RWPE2 (cell line): ENCODE data around the gene HDAC9.

Experiments used
- ATAC-seq: fragments of 200-7000 bp; cut with Tn5 transposase; 3 replicates; pipeline ENCODE4 v1.9.1; 2021; ENCODE audit warnings: low read depth
- DNase-seq: peaks from one replicate; pipeline ENCODE4 v3.0.0-alpha.2; 2020; ENCODE audit warnings: low spot score
- H3K27ac ChIP-seq: fragments of 450-650 bp; 2 replicates; pipeline ENCODE4 v1.5.1; 2017; ENCODE audit warnings: mild to moderate bottlenecking; ENCODE audit not compliant: poor library complexity, severe bottlenecking
- H3K27me3 ChIP-seq: fragments of 250-450 bp; sonication (Bioruptor Pico); 2 replicates; pipeline ENCODE4 v1.5.1; 2021; ENCODE audit warnings: mild to moderate bottlenecking, moderate library complexity; ENCODE audit not compliant: insufficient read depth, poor library complexity, severe bottlenecking
- H3K36me3 ChIP-seq: fragments of 250-450 bp; sonication (Bioruptor Pico); 2 replicates; pipeline ENCODE4 v1.5.1; 2020; ENCODE audit warnings: low read depth, mild to moderate bottlenecking, moderate library complexity
- H3K4me1 ChIP-seq: fragments of 250-450 bp; sonication (Bioruptor Pico); 2 replicates; pipeline ENCODE4 v1.5.1; 2021; ENCODE audit warnings: mild to moderate bottlenecking, moderate library complexity; ENCODE audit not compliant: insufficient read depth, poor library complexity, severe bottlenecking
- H3K4me3 ChIP-seq: fragments of 250-450 bp; sonication (Bioruptor Pico); 2 replicates; pipeline ENCODE4 v1.5.1; 2021; ENCODE audit warnings: mild to moderate bottlenecking, moderate library complexity; ENCODE audit not compliant: severe bottlenecking
- H3K9me3 ChIP-seq: fragments of 250-450 bp; sonication (Bioruptor Pico); 2 replicates; pipeline ENCODE4 v1.5.1; 2021; ENCODE audit warnings: mild to moderate bottlenecking, moderate library complexity; ENCODE audit not compliant: severe bottlenecking
- TF ChIP-seq, protein P1 (sequence below): fragments of 450-650 bp; IDR thresholded peaks from one replicate; pipeline ENCODE4 v1.5.1; 2017; ENCODE audit warnings: mild to moderate bottlenecking, moderate library complexity; ENCODE audit not compliant: poor library complexity, severe bottlenecking

HDAC9 gene

DNA sequence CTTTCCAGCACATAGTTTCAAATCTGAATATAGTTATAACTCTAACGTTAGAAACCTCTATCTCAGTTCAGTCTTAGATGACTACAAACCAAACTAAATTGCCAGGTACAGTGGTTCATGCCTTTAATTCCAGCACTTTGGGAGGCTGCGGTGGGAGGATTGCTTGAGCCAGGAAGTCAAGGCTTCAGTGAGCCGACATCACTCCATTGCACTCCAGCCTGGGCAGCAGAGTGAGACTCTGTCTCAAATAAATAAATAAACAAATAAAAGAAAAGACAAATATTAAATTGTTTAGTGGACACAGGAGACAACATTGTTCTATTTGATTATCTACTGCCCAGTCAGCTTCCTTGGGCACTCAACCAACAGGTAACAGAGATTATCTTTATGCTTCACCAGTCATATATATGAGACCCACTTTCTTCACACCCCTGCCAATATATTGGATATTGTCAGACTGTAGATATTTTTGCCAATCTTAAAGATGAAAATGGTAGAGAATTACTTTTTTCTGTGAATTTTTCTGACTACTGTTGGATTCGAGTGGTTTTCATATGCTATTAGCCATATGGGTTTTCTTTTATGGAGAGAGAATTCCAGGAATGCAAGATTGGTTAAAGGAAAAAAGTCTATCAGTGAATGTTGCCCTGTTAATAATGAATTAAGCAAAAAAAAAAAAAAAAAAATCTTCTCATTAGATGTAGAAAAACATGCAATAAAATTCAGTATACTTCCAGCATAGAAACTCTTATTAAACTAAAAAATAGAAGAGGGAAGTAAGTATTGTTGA is 16.0 kb downstream of the HDAC9 start:
- Histone ChIP-seq H3K36me3 (no peaks in the 10 kb centered on the region), H3K9me3 (no peaks in the 10 kb centered on the region), H3K4me1 (peaks cover 23% of the 10 kb centered on the region), H3K4me3 (no peak overlapping the region), H3K27ac (no peak overlapping the region), H3K27me3 (no peaks in the 10 kb centered on the region)
- TF ChIP-seq, protein P1, sequence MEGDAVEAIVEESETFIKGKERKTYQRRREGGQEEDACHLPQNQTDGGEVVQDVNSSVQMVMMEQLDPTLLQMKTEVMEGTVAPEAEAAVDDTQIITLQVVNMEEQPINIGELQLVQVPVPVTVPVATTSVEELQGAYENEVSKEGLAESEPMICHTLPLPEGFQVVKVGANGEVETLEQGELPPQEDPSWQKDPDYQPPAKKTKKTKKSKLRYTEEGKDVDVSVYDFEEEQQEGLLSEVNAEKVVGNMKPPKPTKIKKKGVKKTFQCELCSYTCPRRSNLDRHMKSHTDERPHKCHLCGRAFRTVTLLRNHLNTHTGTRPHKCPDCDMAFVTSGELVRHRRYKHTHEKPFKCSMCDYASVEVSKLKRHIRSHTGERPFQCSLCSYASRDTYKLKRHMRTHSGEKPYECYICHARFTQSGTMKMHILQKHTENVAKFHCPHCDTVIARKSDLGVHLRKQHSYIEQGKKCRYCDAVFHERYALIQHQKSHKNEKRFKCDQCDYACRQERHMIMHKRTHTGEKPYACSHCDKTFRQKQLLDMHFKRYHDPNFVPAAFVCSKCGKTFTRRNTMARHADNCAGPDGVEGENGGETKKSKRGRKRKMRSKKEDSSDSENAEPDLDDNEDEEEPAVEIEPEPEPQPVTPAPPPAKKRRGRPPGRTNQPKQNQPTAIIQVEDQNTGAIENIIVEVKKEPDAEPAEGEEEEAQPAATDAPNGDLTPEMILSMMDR: no peak
- ATAC-seq (no peak), DNase-seq (no peak)

DNA sequence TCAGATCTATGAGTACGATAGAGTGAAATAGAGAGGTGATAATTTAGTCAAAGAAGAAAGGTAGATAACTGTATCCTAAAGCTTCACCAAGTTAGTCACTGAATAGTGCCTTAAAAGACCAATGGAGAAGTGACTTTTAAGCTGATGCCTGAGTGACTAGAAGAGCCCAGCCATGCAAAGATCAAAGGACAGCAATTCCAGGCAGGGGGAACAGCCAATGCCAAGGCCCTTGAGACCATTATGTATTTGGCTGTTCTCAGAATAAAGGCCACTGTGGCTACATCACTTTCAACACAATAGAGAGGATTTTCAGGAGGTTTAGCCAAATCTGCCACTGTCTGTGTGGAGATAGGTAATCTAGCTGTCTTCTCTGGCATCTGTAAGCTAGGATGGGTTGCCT is 17.8 kb downstream of the HDAC9 start:
- TF ChIP-seq, protein P1: no peak
- H3K4me3 ChIP-seq: no peak overlapping the region
- H3K27me3 ChIP-seq: no peaks in the 10 kb centered on the region
- DNase-seq (no peak), ATAC-seq (no peak)
- no peaks in the 10 kb centered on the region for H3K9me3 ChIP-seq
- H3K27ac ChIP-seq: no peak overlapping the region
- no peaks in the 10 kb centered on the region for H3K36me3 ChIP-seq
- H3K4me1 ChIP-seq: peaks cover 16% of the 10 kb centered on the region

DNA sequence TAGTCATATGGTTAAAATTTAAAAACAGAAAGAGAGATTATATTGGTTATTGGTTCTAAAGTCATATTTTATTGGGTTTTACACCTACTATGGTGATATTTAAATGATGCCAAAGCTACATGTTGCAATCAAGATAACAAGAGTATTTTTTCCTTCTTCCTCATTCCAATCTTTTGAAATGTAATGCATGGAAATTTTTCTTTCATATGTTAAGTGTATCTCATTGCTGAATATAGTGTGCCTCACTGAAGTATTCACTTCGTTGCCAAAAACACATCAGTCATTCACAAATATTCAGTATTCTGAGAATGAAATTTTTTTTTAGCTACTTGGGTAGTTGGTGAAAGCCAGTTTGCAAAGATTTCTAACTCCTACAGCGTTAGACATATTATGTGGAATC is 19.5 kb downstream of the HDAC9 start:
- H3K9me3 ChIP-seq: no peaks in the 10 kb centered on the region
- ATAC-seq: no peak
- TF ChIP-seq, protein P1: no peak
- H3K27me3 ChIP-seq: no peaks in the 10 kb centered on the region
- no peaks in the 10 kb centered on the region for H3K36me3 ChIP-seq
- H3K4me3 ChIP-seq: no peak overlapping the region
- DNase-seq: no peak
- no peak overlapping the region for H3K27ac ChIP-seq
- H3K4me1 ChIP-seq: peaks cover under 1% of the 10 kb centered on the region

DNA sequence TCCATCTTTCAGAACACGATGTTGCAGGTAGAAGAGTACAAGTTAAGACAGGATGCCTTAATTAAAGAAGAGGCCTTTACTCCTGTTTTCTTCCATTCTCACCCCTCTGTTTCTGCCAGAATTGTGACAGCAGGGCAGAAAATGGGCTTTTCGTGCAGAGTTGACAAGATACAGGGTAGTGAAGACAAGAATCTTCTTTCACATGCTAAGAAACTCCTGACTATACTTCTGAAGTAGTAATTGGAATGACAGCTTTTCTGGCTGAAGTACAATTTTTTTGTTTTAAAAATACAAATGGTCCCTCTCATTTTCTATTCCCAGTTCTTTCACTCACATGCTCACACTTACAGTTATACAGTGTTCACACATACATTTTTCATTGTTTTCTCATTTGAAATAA is 22.1 kb downstream of the HDAC9 start:
- H3K27ac ChIP-seq: no peak overlapping the region
- peaks cover 13% of the 10 kb centered on the region for H3K4me1 ChIP-seq
- no peak for DNase-seq
- H3K9me3 ChIP-seq: no peaks in the 10 kb centered on the region
- H3K4me3 ChIP-seq: no peak overlapping the region
- H3K36me3 ChIP-seq: no peaks in the 10 kb centered on the region
- H3K27me3 ChIP-seq: no peaks in the 10 kb centered on the region
- TF ChIP-seq, protein P1: no peak
- no peak for ATAC-seq

DNA sequence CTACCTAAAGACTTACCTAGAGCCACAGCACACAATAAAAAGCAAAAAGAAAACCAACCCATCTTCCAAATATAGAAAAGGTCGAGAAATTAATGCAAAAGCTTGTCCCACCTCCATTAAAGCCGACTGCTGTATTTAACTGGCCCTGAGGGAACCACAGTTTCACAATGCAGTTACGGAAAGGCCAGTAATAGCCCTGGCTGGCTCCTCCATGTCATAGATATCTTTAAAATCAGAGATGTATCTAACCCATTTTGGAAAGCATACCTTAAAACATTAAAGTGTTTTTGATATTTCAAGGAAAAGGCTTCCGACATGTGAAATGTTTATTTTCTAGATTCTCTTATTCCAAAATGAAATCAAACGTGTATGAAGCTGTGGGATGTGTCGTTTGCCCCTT is 23.0 kb downstream of the HDAC9 start:
- ATAC-seq (no peak), DNase-seq (no peak)
- TF ChIP-seq, protein P1: no peak
- H3K4me3 ChIP-seq: no peak overlapping the region
- no peak overlapping the region for H3K27ac ChIP-seq
- H3K4me1 ChIP-seq: peaks cover 13% of the 10 kb centered on the region
- no peaks in the 10 kb centered on the region for H3K36me3 ChIP-seq
- no peaks in the 10 kb centered on the region for H3K27me3 ChIP-seq
- no peaks in the 10 kb centered on the region for H3K9me3 ChIP-seq
